Measurements from ENCODE around the gene MRPS17.

MRPS17 gene

GRCh38 chr7:55951637-55952351 lies at the start of gene MRPS17:
TSS of gene MRPS17 (plus strand) at chr7:55951877. CDS start at chr7:55953196, 1,319 bp downstream.
- H3K27ac ChIP-seq (ENCODE audit: poor library complexity, severe bottlenecking) = peak within 1 kb of the TSS; percentile 24

DNA sequence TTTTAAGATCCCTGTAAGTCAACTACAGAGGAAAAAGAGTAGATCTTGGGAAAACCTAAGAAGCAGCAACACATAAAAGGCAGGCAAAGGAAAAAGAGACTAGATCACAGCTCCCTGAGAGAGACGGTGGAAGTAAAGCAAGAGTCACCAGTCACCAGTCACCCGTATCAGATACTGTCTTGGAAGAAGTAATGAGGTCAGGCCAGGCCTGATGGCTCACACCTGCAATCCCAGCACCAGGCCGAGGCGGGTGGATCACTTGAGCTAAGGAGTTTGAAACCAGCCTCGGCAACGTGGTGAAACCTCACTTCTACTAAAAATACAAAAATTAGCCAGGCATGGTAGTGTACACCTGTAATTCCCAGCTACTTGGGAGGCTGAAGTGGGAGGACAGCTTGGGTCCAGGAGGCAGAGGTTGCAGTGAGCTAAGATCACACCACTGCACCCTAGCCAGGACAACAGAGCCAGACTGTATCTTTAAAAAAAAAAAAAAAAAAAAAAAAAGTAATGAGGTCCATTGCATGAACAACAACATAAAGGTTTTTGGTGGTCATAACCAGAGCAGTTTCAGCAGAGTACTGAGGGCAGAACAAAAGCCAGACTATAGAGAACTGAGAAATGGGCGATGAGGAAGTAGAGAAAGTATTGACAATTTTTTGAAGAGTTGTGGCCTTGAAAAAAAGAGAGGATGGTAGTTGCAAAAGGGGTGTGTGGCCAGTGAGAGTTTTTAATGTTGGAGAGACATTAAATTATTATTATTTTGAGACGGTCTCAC lies 47.5 kb upstream of the MRPS17 start:
- Histone ChIP-seq H3K4me1 (ENCODE audit: insufficient read depth, poor library complexity, severe bottlenecking) (no peaks in the 10 kb centered on the region), H3K36me3 (ENCODE audit: low read depth) (no peaks in the 10 kb centered on the region), H3K27ac (ENCODE audit: poor library complexity, severe bottlenecking) (no peak overlapping the region), H3K4me3 (ENCODE audit: severe bottlenecking) (no peak overlapping the region), H3K27me3 (ENCODE audit: insufficient read depth, poor library complexity, severe bottlenecking) (no peaks in the 10 kb centered on the region), H3K9me3 (ENCODE audit: severe bottlenecking) (no peaks in the 10 kb centered on the region)
- no peak for TF ChIP-seq CTCF (IDR thresholded peaks at IDR 0.05; ENCODE audit: poor library complexity, severe bottlenecking)
- no peak for DNase-seq (ENCODE audit: low spot score)
- ATAC-seq (ENCODE audit: low read depth) = no peak

More at GRCh38 chr7:55951637-55952351, at the start of gene MRPS17:
- Histone ChIP-seq H3K4me3 (ENCODE audit: severe bottlenecking) (peak within 1 kb of the TSS; percentile 75), H3K4me1 (ENCODE audit: insufficient read depth, poor library complexity, severe bottlenecking) (peaks cover 4% of the 10 kb centered on the region), H3K27me3 (ENCODE audit: insufficient read depth, poor library complexity, severe bottlenecking) (no peaks in the 10 kb centered on the region), H3K9me3 (ENCODE audit: severe bottlenecking) (no peaks in the 10 kb centered on the region), H3K36me3 (ENCODE audit: low read depth) (peaks cover 32% of the 10 kb centered on the region)
- peak; percentile 89 for DNase-seq (ENCODE audit: low spot score)
- ATAC-seq (ENCODE audit: low read depth) = peak; percentile 100
- no peak for TF ChIP-seq CTCF (IDR thresholded peaks at IDR 0.05; ENCODE audit: poor library complexity, severe bottlenecking)

DNA sequence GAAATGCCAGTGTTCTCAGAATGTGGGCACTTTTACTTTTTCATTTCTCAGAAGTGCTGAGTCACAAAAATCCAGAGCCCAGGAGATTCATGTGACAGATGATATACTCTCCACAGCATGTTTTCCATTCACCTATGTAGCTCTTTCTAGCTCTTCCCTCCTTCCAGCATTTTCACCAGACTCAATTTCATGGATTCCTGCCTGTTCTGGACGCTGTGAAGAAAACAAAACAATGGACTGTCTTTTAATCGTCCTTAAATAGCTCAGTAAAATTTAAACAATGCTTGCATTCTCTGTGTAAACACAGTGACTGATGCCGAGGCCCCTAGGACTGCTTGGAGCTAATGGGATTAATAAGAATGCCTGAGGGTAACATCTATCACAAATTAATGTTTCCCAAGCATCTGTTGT lies 38.9 kb upstream of the MRPS17 start:
- DNase-seq (ENCODE audit: low spot score) (no peak), ATAC-seq (ENCODE audit: low read depth) (no peak)
- Histone ChIP-seq H3K36me3 (ENCODE audit: low read depth) (no peaks in the 10 kb centered on the region), H3K27me3 (ENCODE audit: insufficient read depth, poor library complexity, severe bottlenecking) (no peaks in the 10 kb centered on the region), H3K4me1 (ENCODE audit: insufficient read depth, poor library complexity, severe bottlenecking) (no peaks in the 10 kb centered on the region), H3K9me3 (ENCODE audit: severe bottlenecking) (no peaks in the 10 kb centered on the region), H3K27ac (ENCODE audit: poor library complexity, severe bottlenecking) (no peak overlapping the region), H3K4me3 (ENCODE audit: severe bottlenecking) (no peak overlapping the region)
- TF ChIP-seq CTCF (IDR thresholded peaks at IDR 0.05; ENCODE audit: poor library complexity, severe bottlenecking) = no peak

DNA sequence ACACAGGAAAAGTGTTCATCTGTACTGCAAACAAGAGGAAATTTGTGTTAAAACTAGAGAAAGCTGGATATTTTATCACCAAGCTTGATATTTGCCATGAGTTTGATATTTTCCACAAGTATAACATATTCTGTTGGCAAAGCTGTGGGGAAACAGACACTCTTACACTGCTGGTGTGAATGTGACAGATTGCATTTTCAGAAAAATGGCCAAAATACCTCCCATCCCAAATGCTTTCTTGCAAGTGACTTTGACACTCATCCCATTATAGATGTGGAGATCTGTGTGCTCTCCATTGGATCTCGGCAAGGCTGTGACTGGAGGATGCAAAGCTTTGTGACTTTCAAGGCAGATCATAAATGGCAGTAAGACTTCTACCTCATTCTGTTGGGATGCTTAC lies 33.9 kb upstream of the MRPS17 start:
- H3K27ac ChIP-seq (ENCODE audit: poor library complexity, severe bottlenecking) = no peak overlapping the region
- H3K4me3 ChIP-seq (ENCODE audit: severe bottlenecking) = no peak overlapping the region
- ATAC-seq (ENCODE audit: low read depth) (no peak), DNase-seq (ENCODE audit: low spot score) (no peak)
- no peaks in the 10 kb centered on the region for H3K36me3 ChIP-seq (ENCODE audit: low read depth)
- no peak for TF ChIP-seq CTCF (IDR thresholded peaks at IDR 0.05; ENCODE audit: poor library complexity, severe bottlenecking)
- H3K9me3 ChIP-seq (ENCODE audit: severe bottlenecking) = no peaks in the 10 kb centered on the region
- H3K27me3 ChIP-seq (ENCODE audit: insufficient read depth, poor library complexity, severe bottlenecking) = no peaks in the 10 kb centered on the region
- H3K4me1 ChIP-seq (ENCODE audit: insufficient read depth, poor library complexity, severe bottlenecking) = no peaks in the 10 kb centered on the region

Measured in RWPE2 (cell line).